ENCODE measurements around the gene ZNF423.

Gene ZNF423

DNA sequence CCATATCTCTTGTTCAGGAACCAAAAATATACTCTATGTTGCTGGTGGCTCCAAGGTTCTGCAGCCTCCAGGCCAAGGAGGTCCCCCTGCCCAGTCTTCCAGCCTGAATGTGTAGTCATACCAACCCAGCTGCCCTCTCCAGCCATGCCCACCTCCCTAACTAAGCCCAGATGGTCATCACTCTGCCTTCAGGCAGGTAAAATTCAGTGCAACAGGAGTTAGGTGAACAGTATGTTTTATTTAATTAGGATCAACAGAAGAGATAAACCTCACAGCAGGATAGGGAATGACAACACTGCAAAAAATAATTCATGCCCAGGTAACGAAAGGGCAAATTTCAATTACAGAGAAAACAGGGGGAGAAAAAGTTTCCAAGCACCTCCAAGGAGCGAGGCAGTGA is 9.1 kb downstream of the ZNF423 start:
- H2BK5ac ChIP-seq (ENCODE audit: low read depth, low read length, poor library complexity, severe bottlenecking): no peak overlapping the region
- no peak overlapping the region for H3K4me3 ChIP-seq (ENCODE audit: insufficient read depth in 1 of 2, low read depth in 1 of 2, low read length in 2 of 2)
- 92% methylated on average over 2 of the region's 2 CpGs for WGBS
- no peak overlapping the region for H3K14ac ChIP-seq (ENCODE audit: low read length in 2 of 2)
- no peak overlapping the region for H3K27ac ChIP-seq (ENCODE audit: low read length, poor library complexity, severe bottlenecking)
- H3K27me3 ChIP-seq (ENCODE audit: control insufficient read depth in 1 of 2, insufficient read depth in 1 of 2, low read length in 2 of 2): peaks cover 0 to 4% of the 10 kb centered on the region in 2 experiments
- peaks cover 6% of the 10 kb centered on the region for H3K4me1 ChIP-seq (ENCODE audit: control insufficient read depth, insufficient read depth, low read depth, low read length)
- no peak overlapping the region for H4K91ac ChIP-seq (ENCODE audit: low read length)
- no peak overlapping the region for H3K4me2 ChIP-seq (ENCODE audit: low read length, poor library complexity, severe bottlenecking)
- H3K36me3 ChIP-seq (ENCODE audit: control insufficient read depth in 1 of 2, insufficient read depth in 2 of 2, low read depth in 1 of 2, low read length in 2 of 2): no peaks in the 10 kb centered on the region
- no peak overlapping the region for H2BK12ac ChIP-seq (ENCODE audit: low read length in 2 of 2)
- no peak overlapping the region for H2AFZ ChIP-seq (ENCODE audit: low read depth, low read length)
- H4K8ac ChIP-seq (ENCODE audit: low read length): no peak overlapping the region
- no peak overlapping the region for H2AK5ac ChIP-seq (ENCODE audit: low read length, severe bottlenecking)
- H2BK120ac ChIP-seq (ENCODE audit: low read depth, low read length): no peak overlapping the region
- peaks cover 32% of the 10 kb centered on the region for H3K79me1 ChIP-seq (replicated peaks; ENCODE audit: low read length, poor library complexity, severe bottlenecking)
- no peak overlapping the region for H3K4ac ChIP-seq (ENCODE audit: low read depth in 1 of 2, low read length in 2 of 2)
- H3K9me3 ChIP-seq (ENCODE audit: control insufficient read depth, low read length): no peaks in the 10 kb centered on the region
- no peak for DNase-seq
- no peak overlapping the region for H3K23ac ChIP-seq (ENCODE audit: low read length in 2 of 2)
- H3K9ac ChIP-seq (ENCODE audit: low read length): no peak overlapping the region
- no peak overlapping the region for H2BK15ac ChIP-seq (ENCODE audit: low read depth, poor library complexity, severe bottlenecking)
- no peak overlapping the region for H3K18ac ChIP-seq (ENCODE audit: low read depth in 1 of 2, low read length in 2 of 2)

DNA sequence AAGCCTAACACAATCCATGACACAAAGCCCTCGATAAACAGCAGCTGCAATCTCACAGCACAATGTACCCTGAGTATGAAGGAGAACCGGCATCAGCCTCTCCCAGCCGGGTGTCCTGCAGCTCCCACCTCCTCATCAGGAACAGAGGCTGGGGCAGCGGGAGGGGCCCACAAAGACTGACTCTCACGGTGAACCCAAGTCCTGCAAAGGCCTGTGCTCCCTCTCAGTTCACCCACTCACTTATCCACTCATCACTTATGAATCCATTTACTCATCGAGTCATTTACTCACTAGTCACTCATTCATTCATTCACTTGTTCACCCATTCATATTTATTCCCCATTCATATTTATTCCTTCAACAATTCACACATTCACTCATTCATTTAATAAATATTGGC is 11.6 kb downstream of the ZNF423 start:
- H3K4me3 ChIP-seq (ENCODE audit: insufficient read depth in 1 of 2, low read depth in 1 of 2, low read length in 2 of 2): no peak overlapping the region
- peaks cover 22% of the 10 kb centered on the region for H3K79me1 ChIP-seq (replicated peaks; ENCODE audit: low read length, poor library complexity, severe bottlenecking)
- no peak overlapping the region for H3K14ac ChIP-seq (ENCODE audit: low read length in 2 of 2)
- no peak overlapping the region for H2AK5ac ChIP-seq (ENCODE audit: low read length, severe bottlenecking)
- no peak overlapping the region for H2BK120ac ChIP-seq (ENCODE audit: low read depth, low read length)
- H3K4ac ChIP-seq (ENCODE audit: low read depth in 1 of 2, low read length in 2 of 2): no peak overlapping the region
- no peak overlapping the region for H4K8ac ChIP-seq (ENCODE audit: low read length)
- no peaks in the 10 kb centered on the region for H3K36me3 ChIP-seq (ENCODE audit: control insufficient read depth in 1 of 2, insufficient read depth in 2 of 2, low read depth in 1 of 2, low read length in 2 of 2)
- H3K4me1 ChIP-seq (ENCODE audit: control insufficient read depth, insufficient read depth, low read depth, low read length): peaks cover 2% of the 10 kb centered on the region
- no peak overlapping the region for H2BK5ac ChIP-seq (ENCODE audit: low read depth, low read length, poor library complexity, severe bottlenecking)
- no peak overlapping the region for H3K4me2 ChIP-seq (ENCODE audit: low read length, poor library complexity, severe bottlenecking)
- H2BK12ac ChIP-seq (ENCODE audit: low read length in 2 of 2): peak overlapping the region in 1 of 2 experiments; percentile 57
- no peak overlapping the region for H3K27ac ChIP-seq (ENCODE audit: low read length, poor library complexity, severe bottlenecking)
- H3K23ac ChIP-seq (ENCODE audit: low read length in 2 of 2): no peak overlapping the region
- no peak overlapping the region for H4K91ac ChIP-seq (ENCODE audit: low read length)
- H3K18ac ChIP-seq (ENCODE audit: low read depth in 1 of 2, low read length in 2 of 2): no peak overlapping the region
- no peak overlapping the region for H2BK15ac ChIP-seq (ENCODE audit: low read depth, poor library complexity, severe bottlenecking)
- whole genome bisulfite sequencing: 57% methylated on average over 6 of the region's 6 CpGs
- DNase-seq: no peak
- no peak overlapping the region for H3K9ac ChIP-seq (ENCODE audit: low read length)
- peaks cover 0 to 1% of the 10 kb centered on the region in 2 experiments for H3K27me3 ChIP-seq (ENCODE audit: control insufficient read depth in 1 of 2, insufficient read depth in 1 of 2, low read length in 2 of 2)
- no peaks in the 10 kb centered on the region for H3K9me3 ChIP-seq (ENCODE audit: control insufficient read depth, low read length)
- no peak overlapping the region for H2AFZ ChIP-seq (ENCODE audit: low read depth, low read length)

- no peak overlapping the region for H3K4ac ChIP-seq (ENCODE audit: low read depth in 1 of 2, low read length in 2 of 2)
- DNase-seq: peak; percentile 11
- H3K36me3 ChIP-seq (ENCODE audit: control insufficient read depth in 1 of 2, insufficient read depth in 2 of 2, low read depth in 1 of 2, low read length in 2 of 2): no peaks in the 10 kb centered on the region
- H3K27me3 ChIP-seq (ENCODE audit: control insufficient read depth in 1 of 2, insufficient read depth in 1 of 2, low read length in 2 of 2): peaks cover 3% of the 10 kb centered on the region in 2 experiments
- H2BK5ac ChIP-seq (ENCODE audit: low read depth, low read length, poor library complexity, severe bottlenecking): no peak overlapping the region
- peaks cover 22% of the 10 kb centered on the region for H3K79me1 ChIP-seq (replicated peaks; ENCODE audit: low read length, poor library complexity, severe bottlenecking)
- no peak overlapping the region for H3K4me2 ChIP-seq (ENCODE audit: low read length, poor library complexity, severe bottlenecking)
- H4K8ac ChIP-seq (ENCODE audit: low read length): no peak overlapping the region
- H2AK5ac ChIP-seq (ENCODE audit: low read length, severe bottlenecking): no peak overlapping the region
- WGBS: 52% methylated on average over 6 of the region's 8 CpGs
- no peak overlapping the region for H4K91ac ChIP-seq (ENCODE audit: low read length)
- no peak overlapping the region for H2BK15ac ChIP-seq (ENCODE audit: low read depth, poor library complexity, severe bottlenecking)
- H3K23ac ChIP-seq (ENCODE audit: low read length in 2 of 2): no peak overlapping the region
- H2BK120ac ChIP-seq (ENCODE audit: low read depth, low read length): no peak overlapping the region
- no peak overlapping the region for H2AFZ ChIP-seq (ENCODE audit: low read depth, low read length)
- no peak overlapping the region for H3K18ac ChIP-seq (ENCODE audit: low read depth in 1 of 2, low read length in 2 of 2)
- H3K4me1 ChIP-seq (ENCODE audit: control insufficient read depth, insufficient read depth, low read depth, low read length): peaks cover 7% of the 10 kb centered on the region
- no peaks in the 10 kb centered on the region for H3K9me3 ChIP-seq (ENCODE audit: control insufficient read depth, low read length)
- no peak overlapping the region for H3K14ac ChIP-seq (ENCODE audit: low read length in 2 of 2)
- H2BK12ac ChIP-seq (ENCODE audit: low read length in 2 of 2): no peak overlapping the region
- H3K9ac ChIP-seq (ENCODE audit: low read length): no peak overlapping the region
- H3K27ac ChIP-seq (ENCODE audit: low read length, poor library complexity, severe bottlenecking): no peak overlapping the region
- no peak overlapping the region for H3K4me3 ChIP-seq (ENCODE audit: insufficient read depth in 1 of 2, low read depth in 1 of 2, low read length in 2 of 2)
Observed at GRCh38 chr16:49843758-49844157, 12.2 kb downstream of the ZNF423 start.

GRCh38 chr16:49842972-49843371 is 12.9 kb downstream of the ZNF423 start:
- no peak for DNase-seq
- Histone ChIP-seq H3K18ac (ENCODE audit: low read depth in 1 of 2, low read length in 2 of 2) (no peak overlapping the region), H3K27ac (ENCODE audit: low read length, poor library complexity, severe bottlenecking) (no peak overlapping the region), H3K4me1 (ENCODE audit: control insufficient read depth, insufficient read depth, low read depth, low read length) (peaks cover 13% of the 10 kb centered on the region), H2AK5ac (ENCODE audit: low read length, severe bottlenecking) (no peak overlapping the region), H3K9me3 (ENCODE audit: control insufficient read depth, low read length) (no peaks in the 10 kb centered on the region), H2BK12ac (ENCODE audit: low read length in 2 of 2) (no peak overlapping the region), H2BK5ac (ENCODE audit: low read depth, low read length, poor library complexity, severe bottlenecking) (no peak overlapping the region), H3K23ac (ENCODE audit: low read length in 2 of 2) (no peak overlapping the region), H2AFZ (ENCODE audit: low read depth, low read length) (no peak overlapping the region), H3K4me3 (ENCODE audit: insufficient read depth in 1 of 2, low read depth in 1 of 2, low read length in 2 of 2) (no peak overlapping the region), H4K91ac (ENCODE audit: low read length) (no peak overlapping the region), H3K4ac (ENCODE audit: low read depth in 1 of 2, low read length in 2 of 2) (no peak overlapping the region), H3K79me1 (replicated peaks; ENCODE audit: low read length, poor library complexity, severe bottlenecking) (peaks cover 22% of the 10 kb centered on the region), H3K14ac (ENCODE audit: low read length in 2 of 2) (no peak overlapping the region), H3K9ac (ENCODE audit: low read length) (no peak overlapping the region), H2BK120ac (ENCODE audit: low read depth, low read length) (no peak overlapping the region), H3K36me3 (ENCODE audit: control insufficient read depth in 1 of 2, insufficient read depth in 2 of 2, low read depth in 1 of 2, low read length in 2 of 2) (no peaks in the 10 kb centered on the region), H3K27me3 (ENCODE audit: control insufficient read depth in 1 of 2, insufficient read depth in 1 of 2, low read length in 2 of 2) (peaks cover 7% of the 10 kb centered on the region in 2 experiments), H4K8ac (ENCODE audit: low read length) (no peak overlapping the region), H3K4me2 (ENCODE audit: low read length, poor library complexity, severe bottlenecking) (no peak overlapping the region), H2BK15ac (ENCODE audit: low read depth, poor library complexity, severe bottlenecking) (no peak overlapping the region)
- WGBS: 92% methylated on average over 2 of the region's 4 CpGs

All from mesenchymal stem cell (in vitro differentiated cells and primary cell).